ENCODE data around the gene MUC22.

DNA sequence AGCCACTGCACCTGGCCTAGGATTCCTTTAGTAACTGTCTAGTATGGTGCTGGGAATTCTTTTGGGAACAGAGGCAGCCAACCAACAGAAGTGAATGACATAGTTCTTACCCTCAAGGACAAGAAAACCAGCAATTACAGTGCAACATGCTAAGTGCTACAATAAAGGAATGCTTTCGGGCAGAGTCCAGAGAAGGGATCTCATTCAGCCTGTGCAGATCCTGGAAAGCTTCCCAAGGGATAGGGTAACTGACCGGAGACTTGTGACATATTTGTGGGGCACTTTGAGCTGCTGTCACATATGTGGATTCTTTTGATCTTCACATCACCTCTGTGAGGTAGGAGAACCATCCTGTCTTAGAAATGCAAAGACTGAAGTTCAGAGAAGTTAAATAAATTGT lies 55.3 kb downstream of the MUC22 start:
- TF ChIP-seq TAF1 (IDR thresholded peaks at IDR 0.05; ENCODE audit: borderline replicate concordance, low read depth, low read length) (no peak), POLR2A (IDR thresholded peaks at IDR 0.05; ENCODE audit: low read depth, low read length) (no peak)
